ENCODE measurements around the gene CCL17.
"Not testable (repeated sequence)": the region's sequence is repeated elsewhere in the genome, so short reads cannot be mapped to it uniquely, and the experiment has no call there.

Gene CCL17
- total RNA-seq: 0 reads per million in 3 experiments

DNA sequence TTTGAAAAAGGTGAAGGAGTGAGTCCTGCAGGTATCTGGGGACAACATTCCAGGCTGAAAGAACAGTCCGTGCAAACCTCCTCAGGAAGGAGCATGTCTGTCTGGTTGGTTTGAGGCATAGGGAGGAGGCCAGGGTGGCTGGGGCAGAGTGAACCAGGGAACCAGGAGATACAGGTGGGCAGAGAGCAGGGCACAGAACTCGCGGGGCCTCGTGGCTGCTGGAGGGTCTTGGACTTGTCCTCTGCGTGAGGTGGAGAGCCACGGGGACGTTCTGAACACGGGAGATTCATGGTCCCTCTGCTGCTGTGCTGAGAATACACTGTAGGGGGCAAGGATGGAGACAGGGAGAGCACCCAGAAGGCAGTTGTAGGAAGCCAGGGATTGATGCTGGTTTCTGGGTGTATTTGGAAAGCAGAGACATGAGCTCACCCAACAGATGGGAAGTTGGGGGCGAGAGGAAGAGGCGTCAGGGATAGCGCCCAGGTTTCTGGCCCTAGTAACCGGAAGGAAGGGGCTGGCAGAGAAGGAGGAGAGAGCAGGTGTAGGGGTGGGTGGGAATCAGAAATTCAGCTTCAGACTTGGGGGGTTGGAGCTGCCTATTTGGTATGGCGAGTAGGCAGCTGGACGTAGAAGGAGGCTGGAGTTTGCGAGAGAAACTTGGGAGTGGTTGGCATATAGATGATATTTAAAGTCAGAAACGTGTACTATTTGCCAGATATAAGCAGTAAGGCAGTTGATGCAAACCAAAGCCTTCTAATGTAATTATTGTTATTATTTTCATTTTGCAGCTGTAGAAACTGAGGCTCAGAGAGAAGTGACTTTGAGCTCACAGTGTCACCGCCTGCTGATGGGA is at the start of gene CCL17:
TSS of gene CCL17 (plus strand) at position 803 of the 853 bp plus-strand sequence. CDS start 9,166 bp downstream, outside the sequence.
- DNase-seq: no peak

- no peak for DNase-seq
Measured at GRCh38 chr16:57355898-57356414, 48.6 kb upstream of the CCL17 start.

GRCh38 chr16:57356547-57356946 is 48.0 kb upstream of the CCL17 start:
- DNase-seq: no peak

DNA sequence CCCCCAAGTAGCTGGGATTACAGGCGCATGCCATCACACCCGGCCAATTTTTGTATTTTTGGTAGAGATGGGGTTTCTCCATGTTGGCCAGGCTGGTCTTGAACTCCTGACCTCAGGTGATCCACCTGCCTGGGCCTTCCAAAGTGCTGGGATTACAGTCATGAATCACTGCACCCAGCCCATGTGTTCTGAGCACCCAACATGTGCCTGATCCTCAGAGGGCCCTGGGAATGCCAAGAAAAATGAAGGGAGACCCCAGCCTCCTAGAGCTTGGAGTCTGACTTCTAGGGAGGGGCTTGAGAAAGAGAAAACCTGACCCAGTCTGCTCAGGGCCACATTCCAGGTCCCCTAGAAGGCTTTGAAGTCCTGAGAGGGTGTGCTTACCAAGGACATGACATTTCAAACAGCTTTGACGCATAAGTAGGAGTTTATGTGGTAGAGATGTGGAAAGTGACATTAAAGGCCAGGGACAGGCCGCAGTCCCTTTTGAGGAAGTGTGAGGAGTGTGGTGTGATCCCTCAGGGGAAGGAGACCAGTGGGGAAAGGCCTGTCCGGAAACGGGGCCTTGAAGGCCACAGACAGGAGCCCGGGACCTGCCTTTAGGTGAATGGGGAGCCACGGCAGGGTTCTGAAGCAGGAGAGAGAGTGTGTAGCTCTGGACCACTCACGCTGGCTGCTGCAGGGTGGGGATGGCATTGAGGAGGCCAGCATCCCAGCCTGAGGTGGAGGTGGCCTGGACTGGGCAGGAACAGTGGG is 47.1 kb upstream of the CCL17 start:
- no peak for DNase-seq

DNA sequence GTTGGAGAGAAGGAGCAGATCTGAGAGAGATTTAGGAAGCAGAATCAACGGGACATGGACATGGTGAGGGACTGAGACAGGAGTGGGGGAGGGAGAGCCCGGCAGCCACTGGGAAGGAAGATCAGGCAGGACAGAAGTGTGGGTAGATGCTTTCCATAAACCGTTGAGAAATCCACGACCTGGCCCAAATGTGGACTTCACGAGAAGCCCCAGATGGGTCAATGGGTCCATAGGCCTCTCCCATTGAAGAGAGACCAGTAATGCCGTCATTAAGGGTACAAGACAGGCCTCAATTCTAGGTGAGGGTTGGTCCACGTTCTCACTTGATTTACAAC is 46.5 kb upstream of the CCL17 start:
- DNase-seq: no peak

- DNase-seq: no peak
Measured at GRCh38 chr16:57358527-57359095, 46.0 kb upstream of the CCL17 start, which contains the start of gene CCL22. Gene CCL22 (plus strand): TSS chr16:57358783. CDS start chr16:57358817, 34 bp downstream.

GRCh38 chr16:57360321-57360935 is 44.1 kb upstream of the CCL17 start:
- DNase-seq: no peak

GRCh38 chr16:57361404-57361803 is 43.2 kb upstream of the CCL17 start:
- DNase-seq: no peak

DNA sequence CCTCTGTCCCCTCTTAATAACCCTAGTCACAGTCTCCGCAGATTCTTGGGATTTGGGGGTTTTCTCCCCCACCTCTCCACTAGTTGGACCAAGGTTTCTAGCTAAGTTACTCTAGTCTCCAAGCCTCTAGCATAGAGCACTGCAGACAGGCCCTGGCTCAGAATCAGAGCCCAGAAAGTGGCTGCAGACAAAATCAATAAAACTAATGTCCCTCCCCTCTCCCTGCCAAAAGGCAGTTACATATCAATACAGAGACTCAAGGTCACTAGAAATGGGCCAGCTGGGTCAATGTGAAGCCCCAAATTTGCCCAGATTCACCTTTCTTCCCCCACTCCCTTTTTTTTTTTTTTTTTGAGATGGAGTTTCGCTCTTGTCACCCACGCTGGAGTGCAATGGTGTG is 40.4 kb upstream of the CCL17 start:
- DNase-seq: no peak

DNA sequence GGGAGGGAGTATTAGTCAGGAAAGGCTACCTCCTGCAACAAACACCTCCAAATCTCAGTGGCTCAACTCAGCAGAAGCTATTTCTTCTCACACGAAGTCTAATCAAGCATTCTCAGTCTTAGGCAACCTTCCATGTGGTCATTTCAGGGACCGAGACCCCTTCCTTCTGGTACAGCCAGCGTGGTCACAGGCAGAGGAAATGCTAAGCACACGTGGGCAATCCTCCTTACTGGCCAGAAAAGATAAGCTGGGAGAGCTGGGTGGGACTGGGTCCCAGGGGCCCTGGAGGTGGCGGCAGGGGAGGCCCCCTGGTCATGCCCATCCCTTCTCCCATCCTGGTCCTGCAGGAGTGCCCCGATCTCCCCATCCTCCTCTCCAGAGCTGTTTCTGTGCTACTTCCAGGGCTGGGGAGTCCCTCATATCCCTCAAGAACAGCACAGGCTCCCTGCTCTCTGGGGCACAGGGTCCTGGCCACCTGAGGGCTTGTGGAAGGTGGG is 38.0 kb upstream of the CCL17 start:
- DNase-seq: no peak

GRCh38 chr16:57367116-57367752 is 37.3 kb upstream of the CCL17 start:
- no peak for DNase-seq

- DNase-seq: no peak
Measured at GRCh38 chr16:57371494-57372371, 32.8 kb upstream of the CCL17 start.

DNA sequence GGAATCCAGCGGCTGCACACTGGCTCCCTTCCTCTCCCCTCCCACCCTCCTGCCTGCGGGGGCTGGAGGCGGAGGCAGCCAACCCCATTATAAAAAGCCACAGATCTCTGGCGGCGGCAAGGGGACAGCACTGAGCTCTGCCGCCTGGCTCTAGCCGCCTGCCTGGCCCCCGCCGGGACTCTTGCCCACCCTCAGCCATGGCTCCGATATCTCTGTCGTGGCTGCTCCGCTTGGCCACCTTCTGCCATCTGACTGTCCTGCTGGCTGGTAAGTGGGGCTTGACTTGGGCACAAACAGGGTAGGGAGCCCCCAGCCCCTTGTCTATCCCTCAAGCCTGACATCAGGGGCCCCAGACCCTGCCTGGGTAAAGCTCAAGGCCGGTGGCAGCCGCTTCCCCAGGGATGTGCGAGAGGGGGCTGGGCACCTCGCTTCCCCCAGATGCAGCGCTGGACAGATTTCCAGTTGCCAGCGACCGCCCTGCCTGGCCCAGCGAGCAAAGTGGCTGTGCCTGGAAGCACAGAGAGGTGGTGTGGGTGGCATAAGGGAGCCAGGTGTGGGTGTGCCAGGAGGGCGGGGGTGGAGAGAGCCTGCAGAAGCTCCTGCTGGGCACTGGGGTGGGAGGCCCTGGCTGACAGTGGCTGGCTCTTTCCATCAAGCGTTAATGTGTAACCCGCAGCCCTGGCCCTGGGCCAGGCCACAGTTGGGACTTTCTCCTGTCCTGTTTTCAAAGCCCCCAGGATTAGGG is 32.0 kb upstream of the CCL17 start, which contains the start of gene CX3CL1:
TSS of gene CX3CL1 (plus strand) at position 119 of the 745 bp plus-strand sequence. CDS start at position 198, 79 bp downstream.
- DNase-seq: no peak

- no peak for DNase-seq
Measured at GRCh38 chr16:57373117-57373947, 31.2 kb upstream of the CCL17 start.

- DNase-seq: no peak
Measured at GRCh38 chr16:57374067-57374534, 30.5 kb upstream of the CCL17 start.

DNA sequence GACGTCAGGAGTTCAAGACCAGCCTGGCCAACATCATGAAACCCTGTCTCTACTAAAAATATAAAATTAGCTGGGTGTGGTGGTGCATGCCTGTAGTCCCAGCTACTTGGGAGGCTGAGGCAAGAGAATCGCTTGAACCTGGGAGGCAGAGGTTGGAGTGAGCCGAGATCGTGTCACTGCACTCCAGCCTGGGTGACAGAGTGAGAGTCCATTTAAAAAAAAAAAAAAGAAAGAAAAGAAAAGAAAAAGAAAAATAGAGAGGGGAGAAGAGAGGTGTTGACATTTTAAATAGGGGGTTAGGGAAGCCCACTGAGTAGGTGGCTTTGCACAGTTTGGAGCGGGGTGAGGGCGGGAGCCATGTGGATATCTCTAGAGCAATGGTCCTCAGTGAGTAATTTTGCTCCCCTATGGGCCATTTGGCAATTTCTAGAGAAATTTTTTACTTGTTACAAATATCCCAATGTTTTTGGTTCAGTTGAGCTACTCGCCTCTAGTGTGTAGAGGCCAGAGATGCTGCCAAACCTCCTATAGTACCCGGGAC is 29.6 kb upstream of the CCL17 start:
- DNase-seq: not testable (repeated sequence)

GRCh38 chr16:57376313-57376818 is 28.2 kb upstream of the CCL17 start:
- DNase-seq: no peak

- DNase-seq: no peak
Measured at GRCh38 chr16:57377080-57377841, 27.3 kb upstream of the CCL17 start.

Data from central memory CD4-positive, alpha-beta T cell (primary cell).